Measurements from ENCODE around the gene BBX. TPM values are rescaled to one million over a fixed set of nuclear protein-coding genes. Genes with fewer than 3 reads are reported as not detected.

BBX gene
- polyA plus RNA-seq, 1 experiment: 46.1 TPM

- TF ChIP-seq CTCF (IDR thresholded peaks at IDR 0.05; ENCODE audit: low read depth, low read length): no peak
- Histone ChIP-seq H3K9me3 (ENCODE audit: control insufficient read depth, insufficient read depth, low read length) (no peaks in the 10 kb centered on the region), H3K27me3 (ENCODE audit: control insufficient read depth, insufficient read depth, low read length) (no peaks in the 10 kb centered on the region), H3K4me3 (ENCODE audit: low read depth, low read length) (no peak overlapping the region), H3K27ac (ENCODE audit: low read depth, low read length) (no peak overlapping the region)
- no peak for DNase-seq (ENCODE audit: low read depth, low spot score)
- ChIA-PET POLR2A (no interaction called here), CTCF (interaction anchor here (0.9 to 3.0 kb wide), 2 partner anchors 9 to 205 kb away, joined by 3 to 8 read pairs; no protein-coding TSS in a partner anchor)
Observed at GRCh38 chr3:107634099-107634489, 111.3 kb downstream of the BBX start.

- TF ChIP-seq CTCF (IDR thresholded peaks at IDR 0.05; ENCODE audit: low read depth, low read length): no peak
- POLR2A ChIA-PET: no interaction called here
- DNase-seq (ENCODE audit: low read depth, low spot score): no peak
- Histone ChIP-seq H3K4me3 (ENCODE audit: low read depth, low read length) (no peak overlapping the region), H3K9me3 (ENCODE audit: control insufficient read depth, insufficient read depth, low read length) (no peaks in the 10 kb centered on the region), H3K27ac (ENCODE audit: low read depth, low read length) (no peak overlapping the region), H3K27me3 (ENCODE audit: control insufficient read depth, insufficient read depth, low read length) (no peaks in the 10 kb centered on the region)
- CTCF ChIA-PET: interaction anchor here (1.6 kb wide), 1 partner anchor 23 kb away, joined by 7 read pairs; no protein-coding TSS in a partner anchor
Observed at GRCh38 chr3:107637416-107638183, 114.8 kb downstream of the BBX start.

- Histone ChIP-seq H3K4me3 (ENCODE audit: low read depth, low read length) (no peak overlapping the region), H3K27me3 (ENCODE audit: control insufficient read depth, insufficient read depth, low read length) (no peaks in the 10 kb centered on the region), H3K9me3 (ENCODE audit: control insufficient read depth, insufficient read depth, low read length) (no peaks in the 10 kb centered on the region), H3K27ac (ENCODE audit: low read depth, low read length) (no peak overlapping the region)
- DNase-seq (ENCODE audit: low read depth, low spot score): no peak
- ChIA-PET POLR2A (no interaction called here), CTCF (interaction anchor here (0.6 to 1.7 kb wide), 6 partner anchors 8 to 64 kb away, joined by 3 to 8 read pairs (median 6); no protein-coding TSS in a partner anchor)
- no peak for TF ChIP-seq CTCF (IDR thresholded peaks at IDR 0.05; ENCODE audit: low read depth, low read length)
Observed at GRCh38 chr3:107641572-107642307, 119.0 kb downstream of the BBX start.

- no peaks in the 10 kb centered on the region for H3K27me3 ChIP-seq (ENCODE audit: control insufficient read depth, insufficient read depth, low read length)
- H3K9me3 ChIP-seq (ENCODE audit: control insufficient read depth, insufficient read depth, low read length): no peaks in the 10 kb centered on the region
- POLR2A ChIA-PET: no interaction called here
- no peak overlapping the region for H3K4me3 ChIP-seq (ENCODE audit: low read depth, low read length)
- TF ChIP-seq CTCF (IDR thresholded peaks at IDR 0.05; ENCODE audit: low read depth, low read length): peak; percentile 36
- no peak for DNase-seq (ENCODE audit: low read depth, low spot score)
- H3K27ac ChIP-seq (ENCODE audit: low read depth, low read length): no peak overlapping the region
- CTCF ChIA-PET: interaction anchor here (0.6 to 1.7 kb wide), 8 partner anchors 10 to 371 kb away, joined by 3 to 10 read pairs (median 4); no protein-coding TSS in a partner anchor
Observed at GRCh38 chr3:107643038-107643883, 120.5 kb downstream of the BBX start.
